GM20431 (cell line): Measurements from ENCODE around the gene PRND.
"Not testable (repeated sequence)": the region's sequence is repeated elsewhere in the genome, so short reads cannot be mapped to it uniquely, and the experiment has no call there.

ENCODE experiments used
- in situ Hi-C: fragments of 300-500 bp; cut with MseI, MboI; formaldehyde crosslinking; loops from one replicate; pipeline ENCODE4 v1.15.0; 2020; ENCODE audit warnings: low sequenced_read_pairs; ENCODE audit not compliant: unreplicated experiment

Gene PRND

GRCh38 chr20:4728120-4728760 lies 6.5 kb downstream of the PRND start:
- in situ Hi-C loops, result loop anchor here (25.0 kb wide), 1 partner anchor 359 kb away; no protein-coding TSS in a partner anchor

DNA sequence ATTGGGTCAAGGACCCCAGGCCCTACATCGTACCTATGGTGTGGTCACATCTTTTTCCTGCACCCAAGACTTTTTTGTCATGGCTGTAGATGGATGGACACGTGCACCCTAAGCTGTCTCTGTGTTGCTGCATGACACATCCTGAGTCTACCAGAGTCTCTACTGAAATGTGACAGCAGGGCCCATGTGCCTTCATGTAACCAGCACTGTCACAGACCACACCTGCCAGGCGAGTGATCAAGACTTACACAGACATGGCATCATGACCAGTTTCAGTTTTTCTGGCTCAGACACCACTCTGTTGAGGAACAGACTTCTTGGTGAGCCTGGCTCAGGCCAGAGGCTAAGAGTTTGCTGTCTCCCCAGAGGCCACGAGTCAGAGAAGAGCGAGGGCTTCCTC lies 7.6 kb downstream of the PRND start:
- in situ Hi-C loops, result loop anchor here (25.0 kb wide), 1 partner anchor 358 kb away; no protein-coding TSS in a partner anchor

GRCh38 chr20:4730780-4731179 lies 9.1 kb downstream of the PRND start:
- in situ Hi-C loops, result loop anchor here (25.0 kb wide), 1 partner anchor 357 kb away; no protein-coding TSS in a partner anchor

DNA sequence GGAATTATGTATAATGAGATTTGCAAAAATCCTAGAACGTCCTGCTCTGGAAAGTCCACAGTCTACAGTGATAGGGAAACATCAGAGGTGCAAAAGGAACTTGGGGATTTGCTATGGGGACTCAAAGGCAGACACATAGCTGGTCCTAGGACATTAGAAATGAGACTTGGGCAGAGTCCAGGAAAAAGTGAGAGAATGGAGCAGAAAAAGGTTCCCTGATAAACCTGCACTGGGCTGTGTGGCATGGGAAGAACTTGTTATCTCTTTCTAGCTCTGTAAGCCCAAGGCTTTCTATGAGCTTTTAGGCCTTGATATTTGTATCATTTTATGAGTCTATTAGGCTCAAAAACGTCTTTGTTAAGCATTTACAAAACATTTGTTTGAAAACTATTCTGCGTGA lies 15.2 kb downstream of the PRND start:
- in situ Hi-C loops, result loop anchor here (25.0 kb wide), 1 partner anchor 350 kb away; no protein-coding TSS in a partner anchor

DNA sequence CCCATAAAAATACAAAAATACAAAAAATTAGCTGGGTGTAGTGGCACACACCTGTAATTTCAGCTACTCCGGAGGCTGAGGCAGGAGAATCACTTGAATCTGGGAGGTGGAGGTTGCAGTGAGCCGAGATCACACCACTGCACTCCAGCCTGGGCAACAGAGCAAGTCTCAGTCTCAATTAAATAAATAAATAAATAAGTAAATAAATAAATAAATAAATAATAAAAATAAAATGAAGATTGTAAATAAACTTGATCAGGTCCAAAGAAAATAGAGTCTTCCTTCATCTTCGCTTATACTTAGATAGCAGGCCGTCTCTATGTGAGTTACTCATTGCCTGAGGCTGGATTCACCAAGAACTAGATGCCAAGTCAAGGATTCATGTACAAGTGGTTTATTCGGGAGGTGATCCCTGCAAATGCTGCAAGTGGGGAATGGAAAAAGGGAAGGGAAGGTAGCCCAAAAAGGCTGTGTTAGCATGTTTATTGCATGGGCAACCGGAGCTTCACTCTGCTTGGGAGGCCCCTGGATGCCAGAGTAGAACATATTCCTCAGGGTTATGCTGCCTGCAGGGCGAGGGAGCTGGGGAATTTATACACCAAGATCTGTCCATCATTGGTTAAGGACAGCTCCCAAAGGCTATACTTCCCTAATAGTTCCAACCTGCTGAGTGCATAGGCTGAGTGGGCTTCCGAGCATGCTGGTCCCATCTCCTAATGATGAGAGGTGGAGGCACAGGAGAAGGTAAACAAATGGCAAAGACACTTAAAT lies 16.3 kb downstream of the PRND start:
- in situ Hi-C loops, result loop anchor here (25.0 kb wide), 1 partner anchor 349 kb away; no protein-coding TSS in a partner anchor

- in situ Hi-C loops, result loop anchor here (25.0 kb wide), 1 partner anchor 346 kb away; no protein-coding TSS in a partner anchor
These were observed 19.2 kb downstream of the PRND start for GRCh38 chr20:4740774-4741431.

GRCh38 chr20:4748847-4749246 lies 27.1 kb downstream of the PRND start:
- in situ Hi-C loops, result loop anchor here (25.0 kb wide), 1 partner anchor 338 kb away; no protein-coding TSS in a partner anchor

DNA sequence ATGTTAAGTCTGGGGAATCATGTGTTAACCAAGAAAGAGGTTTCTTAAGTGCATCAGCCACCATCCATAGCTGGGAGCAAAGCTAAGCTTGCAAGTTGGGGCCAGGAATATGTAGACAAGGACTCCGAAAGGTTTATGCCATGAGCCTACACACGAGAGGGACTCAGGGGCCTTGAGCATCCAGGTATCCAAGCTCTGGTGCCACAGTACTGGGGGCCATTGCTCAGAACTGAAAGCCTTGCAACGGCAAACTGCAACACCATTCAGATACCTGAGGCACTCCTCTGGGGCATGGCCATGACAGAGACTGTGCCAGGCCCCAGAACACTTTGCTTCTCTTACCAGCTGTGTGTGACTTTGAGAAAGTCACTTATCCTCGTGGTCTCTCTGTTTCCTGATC lies 27.6 kb downstream of the PRND start:
- in situ Hi-C loops, result loop anchor here (25.0 kb wide), 1 partner anchor 338 kb away; no protein-coding TSS in a partner anchor

DNA sequence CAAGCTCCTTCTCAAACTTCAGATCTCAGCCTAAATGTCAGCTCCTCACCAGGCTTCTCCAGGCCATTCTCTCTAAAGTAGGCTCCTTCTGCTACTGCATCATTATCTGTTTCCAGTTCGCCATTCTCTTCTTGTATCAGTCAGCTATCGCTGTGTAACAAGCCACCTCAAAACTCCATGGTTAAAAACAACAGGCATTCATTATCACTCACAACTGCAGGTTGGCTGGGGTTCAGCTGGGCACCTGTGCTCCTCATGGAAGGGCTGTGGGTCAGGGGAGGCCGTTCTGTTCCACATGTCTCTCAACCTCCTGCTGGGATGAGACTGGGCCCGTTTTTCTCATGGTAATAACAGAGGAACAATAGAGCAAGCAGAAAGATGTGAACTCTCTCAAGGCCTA lies 28.7 kb downstream of the PRND start:
- in situ Hi-C loops, result no loop called here

GRCh38 chr20:4759100-4759884 lies 37.6 kb downstream of the PRND start:
- in situ Hi-C loops, result not testable (repeated sequence)

DNA sequence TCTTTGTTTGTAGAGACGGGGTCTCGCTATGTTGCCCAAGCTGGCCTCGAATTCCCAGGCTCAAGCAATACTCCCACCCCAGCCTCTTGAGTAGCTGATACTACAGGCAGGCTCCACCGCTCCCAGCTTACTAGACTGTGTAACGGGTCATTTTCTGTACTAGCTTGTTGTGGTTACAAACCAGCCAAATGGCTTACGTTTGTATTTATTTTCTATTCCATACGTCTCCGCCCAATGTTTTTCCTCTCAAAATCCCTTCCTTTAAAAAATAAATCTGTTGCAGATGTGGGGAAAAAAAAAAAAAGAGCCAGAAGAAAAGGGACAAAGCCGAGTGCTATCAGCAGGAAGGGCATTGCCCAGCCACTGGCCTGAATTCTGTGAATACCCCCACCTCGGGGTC lies 41.6 kb downstream of the PRND start:
- in situ Hi-C loops, result no loop called here

- in situ Hi-C loops, result no loop called here
These were observed 42.2 kb downstream of the PRND start for GRCh38 chr20:4763723-4764510.

- in situ Hi-C loops, result no loop called here
These were observed 43.1 kb downstream of the PRND start for GRCh38 chr20:4764805-4765204.

GRCh38 chr20:4765681-4766080 lies 44.0 kb downstream of the PRND start:
- in situ Hi-C loops, result no loop called here

- in situ Hi-C loops, result no loop called here
These were observed 44.9 kb downstream of the PRND start for GRCh38 chr20:4766631-4767030.

- in situ Hi-C loops, result no loop called here
These were observed 45.4 kb downstream of the PRND start for GRCh38 chr20:4767084-4767483.

DNA sequence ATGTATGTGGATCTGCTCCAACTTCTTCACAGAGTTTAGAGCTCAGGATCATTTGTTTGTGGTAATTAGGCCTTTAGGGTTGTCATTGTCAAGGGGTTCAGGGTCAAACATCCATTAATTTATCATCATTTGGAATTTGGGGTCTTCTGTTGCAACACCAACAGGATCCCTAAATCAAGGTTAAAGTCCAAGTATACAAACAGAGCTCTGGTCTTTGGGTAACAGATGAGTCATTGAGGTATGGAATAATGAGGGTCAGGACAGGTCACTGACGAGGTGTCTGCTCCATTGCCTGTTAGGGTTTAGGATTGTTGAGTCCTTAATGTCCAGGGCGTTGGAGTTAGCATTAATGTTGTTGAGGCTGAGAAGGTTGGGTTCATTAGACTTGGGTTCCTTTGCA lies 47.6 kb downstream of the PRND start:
- in situ Hi-C loops, result no loop called here

GRCh38 chr20:4770026-4770425 lies 48.3 kb downstream of the PRND start:
- in situ Hi-C loops, result no loop called here

DNA sequence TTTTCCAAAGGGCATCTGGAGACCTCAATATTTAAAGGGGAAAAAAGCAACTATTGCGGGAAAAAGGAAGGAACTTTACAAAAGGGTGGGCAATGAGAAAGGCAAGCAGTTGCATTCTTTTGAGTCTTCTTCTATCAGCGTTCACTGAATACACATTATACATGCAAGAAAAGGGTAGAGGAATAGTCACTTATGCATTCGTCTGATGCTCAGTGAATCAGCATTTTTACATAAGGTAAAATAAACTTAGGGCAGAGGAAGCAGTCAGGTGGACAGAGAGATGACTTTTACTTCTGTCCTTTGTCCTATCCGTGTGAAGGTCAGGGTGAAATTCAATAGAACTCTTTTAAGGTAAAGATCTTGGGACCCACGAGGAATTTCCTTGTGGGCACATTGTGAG lies 49.3 kb downstream of the PRND start:
- in situ Hi-C loops, result no loop called here
